Uterus (tissue), 2 donors: ENCODE data around the gene LRRC4B.

Experiments used
- POLR2A ChIP-seq, 2 donors: fragments of 450-650 bp; IDR thresholded peaks; one replicate each; pipeline ENCODE4 v1.6.1; 2016; ENCODE audit warnings: antibody characterized with exemption in 2 of 2, mild to moderate bottlenecking in 1 of 2, moderate library complexity in 1 of 2
- TF ChIP-seq, protein P1 (sequence below), 4 experiments: fragments of 200-600 bp in 2 of 4; fragments of 450-650 bp in 2 of 4; sonication (generic) in 2 of 4; IDR thresholded peaks; one replicate each; pipeline ENCODE4 v1.5.1; 2016 to 2019; ENCODE audit warnings: antibody characterized with exemption in 4 of 4, mild to moderate bottlenecking in 2 of 4, moderate library complexity in 1 of 4

DNA sequence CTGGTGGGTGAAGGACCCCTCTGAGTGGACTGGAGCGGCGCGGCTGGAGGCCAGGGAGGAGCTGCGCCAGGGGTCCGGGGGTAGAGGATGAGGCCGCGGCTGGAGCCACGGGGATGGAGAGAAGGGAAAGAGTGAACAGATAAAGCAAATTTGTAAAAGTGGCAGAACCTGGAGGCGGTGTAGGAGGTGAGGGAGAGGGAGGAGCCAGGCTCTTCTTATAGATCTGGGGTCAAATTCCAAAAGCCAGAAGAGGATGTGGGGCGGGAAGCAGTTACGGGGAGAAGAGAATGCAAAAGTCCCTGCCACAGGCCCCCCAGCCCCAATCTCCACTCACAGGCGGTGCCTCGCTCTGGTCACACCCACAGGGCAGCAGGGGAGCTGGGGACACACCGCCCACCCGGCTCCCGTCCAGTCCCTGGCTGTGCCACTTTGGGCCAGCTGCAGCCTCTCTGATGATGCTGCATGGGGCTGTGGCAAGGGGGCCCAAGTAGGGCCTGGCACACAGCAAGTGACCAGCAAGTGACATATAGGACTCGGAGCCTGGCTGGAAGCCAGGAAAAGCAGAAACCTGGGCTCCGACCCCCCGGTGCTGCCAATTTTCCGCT, 11.1 kb downstream of the LRRC4B start:
- TF ChIP-seq, protein P1, sequence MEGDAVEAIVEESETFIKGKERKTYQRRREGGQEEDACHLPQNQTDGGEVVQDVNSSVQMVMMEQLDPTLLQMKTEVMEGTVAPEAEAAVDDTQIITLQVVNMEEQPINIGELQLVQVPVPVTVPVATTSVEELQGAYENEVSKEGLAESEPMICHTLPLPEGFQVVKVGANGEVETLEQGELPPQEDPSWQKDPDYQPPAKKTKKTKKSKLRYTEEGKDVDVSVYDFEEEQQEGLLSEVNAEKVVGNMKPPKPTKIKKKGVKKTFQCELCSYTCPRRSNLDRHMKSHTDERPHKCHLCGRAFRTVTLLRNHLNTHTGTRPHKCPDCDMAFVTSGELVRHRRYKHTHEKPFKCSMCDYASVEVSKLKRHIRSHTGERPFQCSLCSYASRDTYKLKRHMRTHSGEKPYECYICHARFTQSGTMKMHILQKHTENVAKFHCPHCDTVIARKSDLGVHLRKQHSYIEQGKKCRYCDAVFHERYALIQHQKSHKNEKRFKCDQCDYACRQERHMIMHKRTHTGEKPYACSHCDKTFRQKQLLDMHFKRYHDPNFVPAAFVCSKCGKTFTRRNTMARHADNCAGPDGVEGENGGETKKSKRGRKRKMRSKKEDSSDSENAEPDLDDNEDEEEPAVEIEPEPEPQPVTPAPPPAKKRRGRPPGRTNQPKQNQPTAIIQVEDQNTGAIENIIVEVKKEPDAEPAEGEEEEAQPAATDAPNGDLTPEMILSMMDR (IDR thresholded peaks at IDR 0.05), result no peak
- no peak for TF ChIP-seq POLR2A (IDR thresholded peaks at IDR 0.05)
